VCaP (cell line): ENCODE measurements around the gene GOLT1B.
"Not testable (repeated sequence)": the region's sequence is repeated elsewhere in the genome, so short reads cannot be mapped to it uniquely, and the experiment has no call there.

ENCODE experiments used
- H3K27ac ChIP-seq: fragments of 450-650 bp; 2 replicates; pipeline ENCODE4 v1.5.1; 2017
- TF ChIP-seq, protein P1 (sequence below): fragments of 450-650 bp; conservative IDR thresholded peaks from 2 replicates; pipeline ENCODE4 v1.5.1; 2017; ENCODE audit warnings: mild to moderate bottlenecking, moderate library complexity

The GOLT1B gene, protein sequence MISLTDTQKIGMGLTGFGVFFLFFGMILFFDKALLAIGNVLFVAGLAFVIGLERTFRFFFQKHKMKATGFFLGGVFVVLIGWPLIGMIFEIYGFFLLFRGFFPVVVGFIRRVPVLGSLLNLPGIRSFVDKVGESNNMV

GRCh38 chr12:21501258-21502163, at the start of gene GOLT1B, which contains the start of gene RECQL:
GOLT1B (plus strand) TSS chr12:21501789; CDS start chr12:21501924, 135 bp downstream.
RECQL (minus strand) TSS chr12:21501635; CDS start chr12:21499570, 2,065 bp downstream.
- TF ChIP-seq, protein P1, sequence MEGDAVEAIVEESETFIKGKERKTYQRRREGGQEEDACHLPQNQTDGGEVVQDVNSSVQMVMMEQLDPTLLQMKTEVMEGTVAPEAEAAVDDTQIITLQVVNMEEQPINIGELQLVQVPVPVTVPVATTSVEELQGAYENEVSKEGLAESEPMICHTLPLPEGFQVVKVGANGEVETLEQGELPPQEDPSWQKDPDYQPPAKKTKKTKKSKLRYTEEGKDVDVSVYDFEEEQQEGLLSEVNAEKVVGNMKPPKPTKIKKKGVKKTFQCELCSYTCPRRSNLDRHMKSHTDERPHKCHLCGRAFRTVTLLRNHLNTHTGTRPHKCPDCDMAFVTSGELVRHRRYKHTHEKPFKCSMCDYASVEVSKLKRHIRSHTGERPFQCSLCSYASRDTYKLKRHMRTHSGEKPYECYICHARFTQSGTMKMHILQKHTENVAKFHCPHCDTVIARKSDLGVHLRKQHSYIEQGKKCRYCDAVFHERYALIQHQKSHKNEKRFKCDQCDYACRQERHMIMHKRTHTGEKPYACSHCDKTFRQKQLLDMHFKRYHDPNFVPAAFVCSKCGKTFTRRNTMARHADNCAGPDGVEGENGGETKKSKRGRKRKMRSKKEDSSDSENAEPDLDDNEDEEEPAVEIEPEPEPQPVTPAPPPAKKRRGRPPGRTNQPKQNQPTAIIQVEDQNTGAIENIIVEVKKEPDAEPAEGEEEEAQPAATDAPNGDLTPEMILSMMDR, result no peak
- H3K27ac ChIP-seq, result peak within 1 kb of the TSS; percentile 63

- TF ChIP-seq, protein P1, result no peak
- no peak overlapping the region for H3K27ac ChIP-seq
These were observed 48.2 kb upstream of the GOLT1B start for GRCh38 chr12:21453312-21453852.

DNA sequence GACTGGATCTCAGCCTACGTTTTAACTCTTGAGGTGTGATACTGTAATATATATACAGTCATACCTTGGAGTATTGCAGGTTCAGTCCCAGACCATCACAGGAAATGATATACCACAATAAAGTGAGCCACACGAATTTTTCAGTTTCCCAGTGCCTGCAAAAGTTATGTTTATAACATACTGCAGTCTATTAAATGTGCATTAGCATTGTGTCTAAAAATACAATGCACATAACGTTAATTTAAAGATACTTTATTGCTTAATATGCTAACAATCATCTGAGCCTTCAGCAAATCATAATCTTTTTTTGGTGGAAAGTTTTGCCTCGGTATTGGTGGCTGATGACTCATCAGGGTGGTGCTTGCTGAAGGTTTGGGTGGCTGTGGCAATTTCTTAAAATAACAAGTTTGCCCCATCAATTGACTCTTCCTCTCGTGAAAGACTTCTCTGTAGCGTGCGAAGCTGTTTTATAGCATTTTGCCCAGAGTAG, 45.3 kb upstream of the GOLT1B start:
- no peak overlapping the region for H3K27ac ChIP-seq
- TF ChIP-seq, protein P1, result no peak

DNA sequence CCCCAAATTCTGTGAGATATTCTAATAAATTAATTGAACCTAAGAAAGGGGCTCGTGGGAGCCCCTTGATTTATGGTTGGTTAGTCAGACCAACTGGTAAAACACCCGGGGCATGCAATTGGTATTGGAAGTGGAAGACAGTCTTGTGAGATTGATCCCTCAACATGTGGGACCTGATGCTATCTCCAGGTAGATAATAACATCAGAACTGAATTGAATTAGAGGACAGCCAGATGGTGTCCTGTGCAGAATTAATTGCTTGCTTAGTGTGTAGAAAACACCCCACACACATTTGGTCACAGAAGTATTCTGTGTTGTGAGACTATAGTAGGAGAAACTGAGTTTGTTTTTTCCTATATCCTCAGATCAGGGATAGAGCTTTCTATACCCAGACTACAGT, 42.1 kb upstream of the GOLT1B start:
- TF ChIP-seq, protein P1, result no peak
- H3K27ac ChIP-seq, result no peak overlapping the region

DNA sequence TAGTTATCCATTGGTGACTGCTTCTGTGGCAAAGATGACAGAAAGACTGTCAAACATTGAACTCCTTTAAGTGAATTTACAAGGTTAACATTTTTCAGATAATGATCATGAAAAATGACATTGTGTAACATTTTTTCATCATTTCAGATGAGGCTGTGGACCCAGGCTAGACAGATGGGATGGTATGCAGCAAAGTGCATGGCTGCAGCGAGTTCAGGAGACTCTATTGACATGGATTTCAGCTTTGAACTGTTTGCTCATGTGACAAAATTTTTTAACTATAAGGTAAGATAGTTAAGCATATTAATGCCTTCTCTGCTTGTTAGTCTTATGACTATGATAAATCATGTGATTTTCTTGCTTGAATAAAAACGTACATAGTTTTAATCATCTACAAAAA, 34.3 kb upstream of the GOLT1B start:
- not testable (repeated sequence) for H3K27ac ChIP-seq

DNA sequence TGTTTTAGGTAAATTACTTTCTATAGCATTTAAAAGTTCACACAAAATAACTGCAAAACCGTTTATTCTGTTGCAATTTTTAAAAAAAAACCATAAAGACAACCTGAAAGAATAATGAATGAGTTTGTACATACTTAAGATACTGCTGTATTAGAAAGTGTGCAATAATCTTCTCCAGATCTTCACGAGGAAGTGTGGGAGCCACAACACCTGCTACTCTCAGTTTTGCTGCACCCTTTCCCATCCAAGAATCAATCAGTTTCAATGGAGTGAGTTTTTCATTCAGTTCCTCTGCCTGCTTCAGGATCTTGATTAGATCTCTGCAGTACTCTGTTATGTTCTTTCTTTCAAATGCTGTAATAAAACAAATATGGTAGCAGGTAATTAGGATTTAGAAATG, 30.3 kb upstream of the GOLT1B start:
- TF ChIP-seq, protein P1, result no peak
- no peak overlapping the region for H3K27ac ChIP-seq

GRCh38 chr12:21472197-21472823, 29.3 kb upstream of the GOLT1B start:
- no peak overlapping the region for H3K27ac ChIP-seq
- TF ChIP-seq, protein P1, result no peak
